GM12891 (cell line): ENCODE data around the gene ENOSF1.

Source experiments
- POLR2A ChIP-seq: IDR thresholded peaks from 2 replicates; pipeline ENCODE4 v1.6.1; 2011; ENCODE audit warnings: low read depth, low read length, control low read depth
- POLR2AphosphoS5 ChIP-seq: IDR thresholded peaks from 2 replicates; pipeline ENCODE4 v1.6.1; 2011; ENCODE audit warnings: low read depth, low read length, control low read depth
- POU2F2 ChIP-seq: IDR thresholded peaks from 2 replicates; pipeline ENCODE4 v1.6.1; 2011; ENCODE audit warnings: low read depth, mild to moderate bottlenecking, control low read depth, low read length, moderate library complexity
- SPI1 ChIP-seq: IDR thresholded peaks from 2 replicates; pipeline ENCODE4 v1.6.1; 2011; ENCODE audit warnings: low read depth, low read length, control low read depth
- TAF1 ChIP-seq: IDR thresholded peaks from 2 replicates; pipeline ENCODE4 v1.6.1; 2011; ENCODE audit warnings: low read depth, low read length, control low read depth

DNA sequence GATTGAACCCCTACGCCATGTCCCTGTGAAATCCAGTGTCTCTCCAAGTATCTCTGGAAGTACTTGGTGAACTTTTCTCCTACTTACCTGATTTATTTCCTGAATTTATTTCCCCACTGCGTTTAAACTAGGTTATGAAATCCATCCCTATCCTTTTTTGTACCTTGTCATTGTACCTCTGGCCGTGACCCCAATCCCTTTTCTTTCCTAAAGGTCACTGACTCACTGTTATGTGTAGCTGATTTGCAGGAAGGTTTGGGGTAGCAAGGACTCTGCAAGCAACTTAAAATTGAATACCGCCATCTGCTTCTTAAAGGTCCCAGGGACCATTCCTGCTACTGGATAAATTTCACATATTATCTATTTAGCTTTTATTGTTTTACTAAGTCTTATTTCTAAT lies 4.6 kb upstream of the ENOSF1 start:
- TF ChIP-seq POLR2A (no peak), TAF1 (no peak), POLR2AphosphoS5 (no peak), SPI1 (no peak), POU2F2 (no peak)
